Hepatic stellate cell (primary cell): ENCODE results near the gene RNF182.
"Not testable (repeated sequence)": the region's sequence is repeated elsewhere in the genome, so short reads cannot be mapped to it uniquely, and the experiment has no call there.

Experiments used
- DNase-seq: peaks from one replicate; pipeline ENCODE4 v3.0.0; 2011; ENCODE audit warnings: low spot score

RNF182 gene

DNA sequence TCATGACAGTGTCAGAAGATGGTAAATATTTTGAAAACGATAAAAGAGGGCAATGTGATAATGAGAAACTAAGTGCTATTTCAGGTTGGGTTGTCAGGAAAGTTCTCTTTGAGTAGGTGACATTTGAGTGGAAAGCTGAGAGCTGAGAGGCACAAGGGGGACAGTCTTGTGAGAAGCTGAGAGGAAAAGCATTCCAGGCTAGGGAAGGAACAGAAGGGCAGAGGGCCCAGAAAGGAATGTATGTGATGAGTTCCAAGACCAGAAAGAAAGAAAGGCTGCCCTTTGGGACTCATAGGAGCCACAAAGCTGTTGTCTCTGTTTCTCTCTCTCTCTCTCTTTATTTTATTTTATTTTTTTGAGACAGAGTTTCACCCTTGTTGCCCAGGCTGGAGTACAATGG, 7.6 kb upstream of the RNF182 start:
- no peak for DNase-seq

DNA sequence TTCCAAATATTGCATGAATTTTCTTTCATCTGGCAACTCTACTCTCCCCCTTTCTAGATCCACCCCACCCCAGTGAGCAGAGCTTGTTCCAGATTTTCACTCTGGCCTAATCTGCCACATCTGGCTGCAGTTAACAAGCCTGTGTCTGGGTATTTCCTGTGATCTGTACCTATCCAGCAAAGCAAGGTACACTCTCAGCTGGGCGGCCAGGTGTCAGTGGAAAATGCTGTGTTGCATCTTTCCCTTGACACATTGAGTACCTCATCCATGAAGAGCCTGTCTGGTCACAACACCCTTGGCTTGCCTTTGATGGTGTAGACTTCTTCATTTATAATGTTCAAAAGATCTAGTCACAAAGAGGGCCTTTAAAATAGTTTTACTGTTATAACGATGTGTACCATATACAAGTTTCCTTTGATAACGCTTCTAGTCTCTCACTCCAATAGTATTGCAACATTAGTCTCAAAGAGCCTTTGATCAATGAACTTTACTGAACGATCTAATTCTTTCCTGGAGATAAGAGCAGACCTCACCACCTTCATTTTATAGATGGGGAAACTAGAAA, 6.0 kb upstream of the RNF182 start:
- no peak for DNase-seq

DNA sequence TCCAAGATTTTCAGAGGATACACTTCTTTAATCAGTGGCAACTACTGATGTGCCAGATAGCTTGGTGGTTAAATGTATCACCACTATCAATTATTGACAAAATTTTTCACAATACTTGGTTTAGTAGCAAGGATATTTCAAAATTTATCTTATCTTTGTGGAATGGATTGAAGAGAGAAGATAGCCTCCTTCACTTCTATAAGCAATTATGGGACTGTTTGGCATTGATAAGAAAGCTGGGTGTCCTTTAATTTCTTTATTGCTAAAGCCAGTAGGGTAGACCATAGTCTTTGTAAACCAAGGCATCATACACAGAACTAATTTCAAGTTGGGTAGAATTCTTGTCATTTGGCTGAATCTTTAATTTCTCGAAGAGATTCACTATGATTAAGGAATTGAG, 4.9 kb upstream of the RNF182 start:
- no peak for DNase-seq

DNA sequence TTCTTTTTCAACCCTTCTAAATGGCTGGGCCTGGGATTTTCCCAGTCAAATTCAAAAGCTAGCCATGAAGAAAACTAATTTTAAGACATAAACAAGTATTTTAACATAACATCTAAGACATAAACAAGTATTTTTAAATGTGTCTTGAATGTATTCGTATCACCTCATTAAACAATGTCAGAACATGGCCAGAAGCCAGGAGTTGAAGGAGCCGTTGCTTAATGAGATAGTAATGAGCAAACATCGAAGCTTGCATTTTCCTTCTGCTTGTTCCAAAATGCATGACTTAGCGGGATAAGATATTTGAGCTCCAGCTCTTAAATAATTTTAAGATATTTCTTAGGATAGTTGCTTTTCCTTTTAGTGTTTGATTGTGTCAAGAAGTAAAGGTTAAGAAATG, 4.2 kb upstream of the RNF182 start:
- no peak for DNase-seq

DNA sequence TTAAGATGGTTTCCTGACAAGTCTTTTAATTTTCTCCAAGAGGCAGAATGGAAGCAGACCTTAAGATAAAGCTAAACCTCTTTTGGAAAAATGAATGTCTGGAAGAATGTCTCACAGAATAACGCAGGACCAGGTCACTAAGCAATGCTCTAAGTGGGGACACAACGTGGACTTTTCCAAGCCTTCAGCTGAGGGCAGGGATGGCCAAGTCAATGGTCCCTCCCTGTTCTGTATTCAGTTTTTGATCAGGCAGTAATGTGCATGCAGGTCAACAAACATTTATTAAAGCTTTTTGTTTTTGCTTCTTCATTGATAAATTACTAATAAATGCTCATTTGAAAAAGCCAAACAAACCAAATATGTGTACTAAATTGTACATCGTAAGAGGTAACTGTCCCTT, 2.0 kb upstream of the RNF182 start:
- DNase-seq: no peak

DNA sequence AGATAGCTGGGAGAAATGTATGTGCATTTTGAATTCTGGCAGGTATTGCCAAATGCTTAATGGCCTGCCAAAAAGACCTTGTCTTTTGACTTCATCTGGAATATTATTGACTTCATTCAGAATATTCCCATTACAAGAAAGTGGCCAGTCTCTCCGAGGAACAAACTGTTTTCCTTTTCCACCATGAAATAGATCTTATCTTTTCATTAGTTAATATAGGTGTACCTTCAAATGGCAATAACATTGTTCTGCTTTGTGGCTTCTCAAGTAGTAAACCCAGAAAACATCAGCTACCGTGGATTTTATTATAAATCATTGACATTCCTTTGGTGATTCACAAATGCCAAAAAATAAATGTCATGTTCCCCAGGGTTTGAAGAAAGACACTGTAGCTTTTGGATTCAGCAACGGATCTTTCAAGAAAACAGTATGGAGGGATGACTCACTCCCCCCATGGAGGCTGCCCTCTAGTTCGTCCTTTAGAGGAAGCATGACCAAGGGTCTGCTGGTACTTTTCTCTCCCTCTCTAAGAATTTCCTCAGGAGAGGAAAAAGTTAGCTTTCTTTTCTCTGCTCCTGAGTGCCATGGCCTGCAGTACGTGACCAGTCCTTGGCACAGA, 1.1 kb upstream of the RNF182 start:
- peak; percentile 40 for DNase-seq

DNA sequence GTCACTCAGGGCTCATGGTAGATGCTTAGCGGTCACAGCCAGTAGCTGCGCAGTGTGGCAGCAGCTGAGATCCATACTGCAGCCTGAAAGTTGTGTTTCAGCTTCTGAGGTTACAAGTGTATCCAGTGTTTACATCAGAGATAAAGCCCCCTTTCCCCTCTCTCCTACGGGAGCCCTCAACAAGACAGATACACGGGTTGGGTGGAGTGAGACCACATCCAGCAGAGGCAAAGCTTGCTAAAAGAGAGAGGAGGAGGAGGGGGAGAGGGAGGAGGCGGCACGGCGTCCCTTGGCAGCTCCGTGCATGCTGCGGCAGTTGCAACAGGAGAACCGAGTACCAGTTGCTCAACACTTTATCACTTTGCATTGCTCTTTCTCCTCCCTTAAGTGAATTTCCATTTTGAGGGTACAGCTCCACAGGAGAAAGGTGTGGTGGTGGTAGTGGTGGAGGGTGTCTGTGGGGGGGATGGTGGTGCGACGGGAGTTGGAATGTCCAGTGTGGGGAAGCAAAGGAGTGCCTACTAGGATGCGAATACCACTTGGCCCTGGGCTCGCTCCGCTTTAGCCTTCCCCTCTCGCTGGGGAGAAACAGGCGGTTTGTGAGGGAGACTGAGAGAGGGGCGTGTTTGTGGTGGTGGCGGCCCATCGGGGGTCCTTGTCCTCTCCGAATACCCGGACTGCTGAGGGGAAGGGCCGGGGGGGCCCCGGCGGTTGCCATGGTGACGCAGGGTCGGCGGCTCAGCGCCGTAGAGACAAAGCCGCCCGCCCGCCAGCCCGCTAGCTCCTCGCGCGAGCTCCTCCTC, 405 bp upstream of the RNF182 start:
- DNase-seq: peak; percentile 11

DNA sequence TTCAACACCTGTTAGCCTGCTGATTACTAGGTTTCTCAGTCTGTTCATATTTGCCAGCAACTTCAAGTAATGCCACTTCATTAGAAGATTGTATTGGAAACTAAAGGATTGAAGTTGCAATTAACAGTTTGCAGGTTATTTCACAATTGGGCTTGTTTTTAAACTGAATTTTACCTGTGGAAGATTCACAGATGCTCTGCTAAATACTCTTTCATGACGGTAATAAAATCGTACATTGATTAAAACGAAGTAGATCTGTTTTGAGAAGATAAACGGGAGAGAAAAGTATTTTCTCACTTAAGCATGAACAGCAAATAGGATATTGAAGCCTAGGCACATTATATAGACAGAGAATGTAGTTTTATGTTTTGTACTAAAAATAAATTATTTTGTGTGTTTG, 1.6 kb downstream of the RNF182 start:
- DNase-seq: no peak

DNA sequence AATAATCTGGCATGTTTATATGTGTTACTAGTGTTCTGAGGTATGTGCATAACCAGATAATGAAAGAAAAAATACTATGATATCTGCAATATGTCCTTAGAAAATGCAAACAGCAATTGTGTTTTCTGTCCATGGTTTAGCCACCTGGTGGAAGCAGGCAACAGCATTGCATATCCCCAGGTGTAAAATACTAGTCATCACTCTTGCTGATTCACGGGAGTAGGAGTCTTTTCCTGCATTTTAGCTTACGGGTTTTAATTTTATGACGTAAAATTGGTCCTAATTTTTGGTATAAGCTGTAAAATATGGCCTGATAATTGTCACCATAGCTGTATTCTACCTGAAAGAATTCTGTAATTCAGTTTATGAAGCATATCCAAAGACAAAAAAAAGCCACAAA, 2.5 kb downstream of the RNF182 start:
- DNase-seq: no peak

DNA sequence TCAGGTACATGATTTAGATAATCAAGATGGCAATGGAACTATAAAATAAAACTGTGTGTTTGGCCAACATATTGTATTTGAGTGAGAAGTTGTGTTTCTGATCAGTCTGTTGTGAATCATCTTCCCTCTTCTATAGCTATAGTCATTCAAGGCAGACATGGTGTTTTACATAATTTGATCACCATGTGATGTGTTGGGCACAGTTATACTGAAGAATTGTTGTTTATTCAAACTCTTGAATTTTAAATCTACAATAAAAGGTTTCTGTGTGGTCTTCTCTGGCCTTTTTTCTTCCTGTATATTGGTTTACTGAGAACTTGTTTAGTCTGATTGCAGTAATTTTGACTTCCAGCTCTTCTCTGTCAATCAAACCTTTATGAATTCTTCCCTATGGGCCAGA, 4.4 kb downstream of the RNF182 start:
- DNase-seq: no peak

DNA sequence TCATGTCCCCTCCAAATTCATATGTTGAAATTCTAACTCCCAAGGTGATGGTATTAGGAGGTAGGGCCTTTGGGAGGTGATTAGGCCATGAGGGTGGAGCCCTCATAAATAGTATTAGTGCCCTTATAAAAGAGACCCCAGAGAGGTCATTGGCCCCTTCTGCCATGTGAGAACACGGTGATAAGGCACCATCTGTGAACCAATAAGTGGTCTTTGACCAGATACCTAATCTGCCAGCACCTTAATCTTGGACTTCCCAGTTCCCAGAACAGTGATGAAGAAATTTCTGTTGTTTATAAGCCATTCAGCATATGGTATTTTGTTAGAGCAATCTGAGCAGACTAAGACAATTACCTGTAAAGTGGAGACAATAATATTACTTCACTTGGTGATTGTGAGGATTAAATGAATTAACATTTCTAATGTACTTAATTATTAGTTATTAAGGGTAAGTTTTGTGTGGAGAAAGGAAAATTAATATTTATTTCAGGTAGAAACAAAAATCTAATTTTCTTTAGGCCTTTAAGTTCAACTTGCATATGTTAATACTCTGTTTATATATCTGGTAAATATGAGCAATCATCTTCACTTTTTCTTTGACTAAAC, 7.1 kb downstream of the RNF182 start:
- DNase-seq: no peak

DNA sequence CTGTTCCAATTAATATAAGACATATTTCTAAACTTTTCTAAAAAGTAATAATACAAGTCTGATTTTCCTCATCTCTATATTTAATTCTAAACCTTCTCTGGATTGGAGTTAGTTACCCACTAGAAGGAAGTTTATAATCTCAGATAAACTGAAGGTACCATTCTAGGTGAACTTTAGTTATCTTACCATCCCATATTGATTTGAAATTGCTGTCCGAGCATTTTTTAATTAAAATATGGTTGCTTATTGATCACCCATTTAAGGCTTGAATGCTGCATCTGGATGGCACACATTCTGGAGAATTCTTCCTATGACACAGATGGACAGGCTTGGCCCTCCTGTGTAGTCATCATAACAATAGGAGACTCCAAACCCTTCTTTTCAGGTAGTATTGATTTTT, 8.0 kb downstream of the RNF182 start:
- no peak for DNase-seq

DNA sequence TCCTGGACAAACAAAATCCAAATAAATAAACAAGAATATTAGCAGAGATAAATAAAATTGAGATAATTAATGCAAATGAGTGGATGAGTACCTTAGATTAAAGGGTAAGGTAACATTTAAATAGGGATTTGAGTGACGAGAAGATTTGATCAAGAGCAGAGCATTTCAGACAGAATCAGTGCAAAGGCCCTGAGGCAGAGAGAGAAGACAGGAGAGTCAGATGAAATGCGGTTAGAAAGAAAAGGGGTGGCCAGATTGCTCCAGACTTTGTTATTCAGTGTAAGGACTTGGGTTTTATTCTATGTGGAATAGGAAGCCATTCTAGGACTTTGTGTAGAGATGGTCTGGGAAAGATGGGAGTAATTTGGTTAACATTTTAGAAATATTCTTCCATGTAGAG, 10.0 kb downstream of the RNF182 start:
- DNase-seq: no peak

DNA sequence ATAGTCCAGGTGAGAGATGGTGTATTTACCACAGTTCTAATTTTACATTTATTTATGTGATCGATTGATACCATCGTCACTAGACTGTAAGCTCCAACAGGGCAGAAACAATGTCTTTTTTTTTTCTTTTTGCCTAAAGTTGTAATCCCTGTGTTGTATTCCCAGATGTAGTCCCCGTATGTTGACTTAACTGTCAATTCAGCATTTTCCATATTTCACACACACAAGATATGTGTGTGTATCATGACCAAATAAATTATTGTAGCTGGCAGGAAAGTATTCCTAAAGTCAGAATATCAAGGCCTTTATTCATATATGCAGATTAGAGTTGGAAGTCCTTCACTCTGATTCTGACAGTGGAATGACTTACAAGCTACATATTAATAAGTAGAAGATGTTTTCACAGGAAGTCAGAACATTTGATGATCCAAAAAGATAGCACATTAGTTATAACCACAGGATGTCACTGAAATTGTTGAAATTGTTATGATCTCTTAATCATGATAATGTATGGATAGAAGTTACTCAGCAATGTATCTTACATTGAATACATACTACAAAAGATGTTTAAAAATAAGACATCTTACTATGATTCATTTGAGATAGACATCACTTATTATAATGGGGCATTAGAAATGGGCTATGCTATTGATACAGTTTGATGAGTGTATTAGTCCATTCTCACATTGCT, 10.6 kb downstream of the RNF182 start:
- no peak for DNase-seq

DNA sequence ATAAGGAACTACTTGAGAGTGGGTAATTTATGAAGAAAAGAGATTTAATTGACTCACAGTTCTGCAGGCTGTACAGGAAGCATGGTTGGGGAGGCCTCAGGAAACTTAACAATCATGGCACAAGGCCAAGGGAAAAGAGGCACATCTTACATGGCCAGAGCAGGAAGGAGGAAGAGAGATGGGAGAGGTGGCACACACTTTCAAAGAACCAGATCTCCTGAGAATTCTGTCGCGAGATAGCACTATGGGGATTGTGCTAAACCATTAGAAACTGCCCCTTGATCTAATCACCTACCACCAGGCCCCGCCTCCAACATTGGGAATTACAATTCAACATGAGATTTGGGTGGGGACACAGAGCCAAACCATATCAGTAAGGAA, 11.1 kb downstream of the RNF182 start:
- DNase-seq: not testable (repeated sequence)

DNA sequence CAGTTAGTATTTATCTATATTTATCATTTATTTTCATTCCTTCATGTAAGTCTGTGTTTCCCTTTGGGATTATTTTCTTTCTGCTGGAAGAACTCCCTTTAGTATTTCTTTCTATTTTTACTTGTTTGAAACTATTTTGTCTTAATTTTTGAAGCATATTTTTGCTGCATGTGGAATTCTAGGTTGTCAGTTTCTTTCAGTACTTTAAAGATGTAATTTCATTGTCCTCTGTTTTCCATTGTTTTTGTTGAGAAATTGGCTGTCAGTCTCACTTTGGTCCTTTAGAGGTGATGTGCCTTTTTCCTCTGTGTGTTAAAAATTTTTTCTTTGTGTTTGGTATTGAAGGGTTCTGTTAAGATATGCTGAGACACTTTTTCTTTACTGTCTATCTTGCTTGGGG, 17.1 kb downstream of the RNF182 start:
- DNase-seq: no peak

DNA sequence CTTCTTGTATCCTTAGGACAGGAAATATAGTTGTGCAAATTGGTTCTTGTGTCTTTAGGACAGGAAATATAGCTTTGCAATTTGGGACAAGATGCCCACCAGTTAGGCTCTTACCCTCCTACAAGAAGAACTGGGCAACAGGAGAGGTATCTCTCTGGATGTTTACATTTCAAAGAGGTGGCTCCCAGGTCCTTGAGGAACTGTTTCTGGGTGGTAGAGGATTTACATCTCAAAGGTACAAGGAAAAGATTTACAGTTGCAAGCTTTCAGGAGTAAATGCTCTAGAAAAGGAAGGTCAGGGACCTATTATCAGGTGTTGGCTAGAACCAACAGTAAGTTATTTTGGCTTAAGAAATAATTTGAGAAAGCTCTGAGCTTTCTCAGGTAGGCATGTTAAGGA, 19.2 kb downstream of the RNF182 start:
- DNase-seq: no peak

DNA sequence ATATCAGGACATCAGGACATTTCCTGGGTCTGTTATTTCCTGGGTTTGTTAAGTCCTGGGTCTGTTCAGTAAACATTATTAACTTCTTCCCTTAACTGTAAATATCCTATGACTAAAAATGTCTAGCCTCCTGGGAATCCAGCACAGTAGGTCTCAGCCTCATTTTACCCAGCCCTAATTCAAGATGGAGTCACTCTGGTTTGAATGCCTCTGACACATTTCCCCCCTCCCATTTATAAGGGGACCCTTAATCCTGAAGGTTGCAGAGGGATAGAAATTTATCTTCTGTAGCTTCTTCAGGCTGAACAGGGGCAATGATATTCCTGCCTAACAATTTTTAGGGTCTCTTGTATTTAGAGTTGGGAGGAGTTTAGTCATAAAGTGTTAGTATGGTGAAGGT, 21.8 kb downstream of the RNF182 start:
- no peak for DNase-seq

DNA sequence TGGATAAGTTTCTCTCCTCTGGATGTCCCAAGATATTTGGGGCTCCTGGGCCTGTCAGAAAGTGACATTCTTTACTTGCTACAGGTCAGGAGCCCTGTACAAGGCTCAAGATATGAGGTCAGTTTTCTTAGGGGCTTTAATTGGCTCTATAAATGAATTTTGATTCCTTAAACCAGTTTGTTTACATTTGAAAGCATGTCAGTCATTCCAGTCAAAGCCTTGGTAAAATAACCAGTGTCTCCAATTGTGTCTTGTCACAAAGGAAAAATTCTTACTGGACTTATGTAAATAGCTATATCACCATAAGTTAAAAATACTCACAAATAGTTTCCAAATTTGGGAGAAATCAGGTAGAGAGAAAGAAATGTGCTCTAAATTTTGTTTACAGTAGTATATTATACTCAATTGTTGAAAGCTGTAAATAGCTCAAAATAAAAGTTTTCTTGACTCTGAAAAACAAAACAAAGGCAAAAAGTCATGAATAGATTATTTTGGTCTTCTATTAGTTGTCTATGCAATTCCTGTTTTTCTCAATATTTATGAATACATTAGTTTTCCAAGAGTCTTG, 22.9 kb downstream of the RNF182 start:
- no peak for DNase-seq

DNA sequence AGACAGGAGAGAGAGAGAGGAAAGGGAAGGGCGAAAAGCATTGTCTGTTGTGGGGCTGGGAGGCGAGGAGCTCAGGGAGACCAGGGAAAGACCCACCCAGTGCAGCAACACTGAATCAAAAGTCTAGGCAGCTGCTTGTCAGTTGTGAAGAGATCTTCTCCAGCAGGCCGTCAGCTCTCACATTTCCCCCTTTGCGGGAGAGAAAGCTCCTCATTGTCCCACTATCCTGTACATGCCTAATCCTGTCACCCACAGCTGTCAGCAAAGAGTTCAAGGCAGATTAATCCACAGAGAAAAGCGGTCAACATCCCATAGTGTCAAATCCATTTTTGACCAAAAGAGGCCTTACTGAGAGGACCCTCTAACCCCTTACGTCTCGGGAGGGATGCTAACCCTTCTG, 27.3 kb downstream of the RNF182 start:
- DNase-seq: no peak

DNA sequence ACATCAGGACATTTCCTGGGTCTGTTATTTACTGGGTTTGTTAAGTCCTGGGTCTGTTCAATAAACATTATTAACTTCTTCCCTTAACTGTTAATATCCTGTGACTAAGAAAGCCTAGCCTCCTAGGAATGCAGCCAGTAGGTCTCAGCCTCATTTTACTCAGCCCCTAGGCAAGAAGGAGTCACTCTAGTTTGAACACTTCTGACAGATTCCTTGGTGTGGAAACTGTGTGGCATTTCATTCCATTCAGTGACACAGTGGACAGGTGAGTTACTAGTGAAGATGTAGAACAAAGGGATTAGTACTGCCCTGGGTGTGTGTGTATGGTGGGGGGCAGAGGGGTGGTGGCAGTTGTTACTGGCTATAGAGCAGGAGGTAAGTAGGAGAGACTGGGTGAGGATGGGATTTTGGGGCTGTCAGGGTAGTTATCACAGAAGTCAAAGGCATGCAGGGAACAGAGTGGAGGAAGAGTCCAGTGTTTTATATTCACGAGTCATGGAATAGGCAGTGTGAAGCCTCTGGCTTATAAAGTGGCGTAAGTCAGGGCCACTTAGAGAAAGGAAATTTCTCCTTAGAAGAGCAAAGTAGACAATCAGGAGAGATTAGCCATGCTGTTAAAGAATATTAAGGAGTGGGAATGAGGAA, 28.4 kb downstream of the RNF182 start:
- no peak for DNase-seq

DNA sequence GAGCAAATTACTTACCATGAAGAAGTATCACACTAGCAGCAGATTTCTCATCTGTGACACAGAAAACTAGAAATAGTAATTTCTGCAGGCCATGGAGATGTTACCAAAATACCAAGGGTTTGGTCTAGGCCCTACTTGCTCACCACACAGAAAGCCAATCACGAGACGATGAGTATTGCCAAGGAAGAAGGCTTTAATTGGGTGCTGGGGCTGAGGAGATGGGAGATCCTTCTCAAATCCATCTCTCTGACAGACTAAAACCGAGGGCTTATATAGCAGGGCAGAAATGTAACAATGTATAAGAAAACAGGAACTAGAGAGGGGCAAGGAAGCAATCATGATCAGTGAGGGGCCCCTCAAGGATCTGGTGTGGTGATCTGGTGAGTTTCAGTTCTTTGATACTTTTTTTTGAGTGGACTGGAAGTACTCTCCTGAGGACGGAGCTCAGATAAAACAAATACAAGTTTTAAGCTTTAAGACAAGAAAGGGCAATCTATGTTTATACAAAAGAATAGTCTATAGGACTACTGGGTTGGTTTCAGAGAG, 40.9 kb downstream of the RNF182 start:
- DNase-seq: no peak
